Activated naive CD4-positive, alpha-beta T cell treated with anti-CD3 and anti-CD28 coated beads for 36 hours (primary cell): ENCODE measurements around the gene SLC26A1. TPM values are rescaled to one million over a fixed set of nuclear protein-coding genes. Genes with fewer than 3 reads are reported as not detected.

Experiments
- CTCF ChIA-PET: fragments of 350-600 bp; sonication (Branson Sonifier 250); formaldehyde crosslinking; loops from one replicate; lab custom pipeline; 2021; ENCODE audit warnings: antibody characterized with exemption; lab: Charles Lee
- DNase-seq: peaks from one replicate; pipeline ENCODE4 v3.0.0-alpha.2; 2020
- H3K27ac Mint-ChIP-seq: one replicate; pipeline ENCODE4 v1.8.0; 2021; ENCODE audit warnings: mild to moderate bottlenecking, mixed read lengths
- H3K27me3 Mint-ChIP-seq: one replicate; pipeline ENCODE4 v1.8.0; 2021; ENCODE audit warnings: low read depth, mixed read lengths
- H3K36me3 Mint-ChIP-seq: one replicate; pipeline ENCODE4 v1.8.0; 2021; ENCODE audit warnings: low read depth, mixed read lengths
- H3K4me1 Mint-ChIP-seq: one replicate; pipeline ENCODE4 v1.8.0; 2021; ENCODE audit warnings: low read depth, mixed read lengths
- H3K4me3 Mint-ChIP-seq: one replicate; pipeline ENCODE4 v1.8.0; 2021; ENCODE audit warnings: mild to moderate bottlenecking, moderate library complexity, mixed read lengths
- H3K9me3 Mint-ChIP-seq: one replicate; pipeline ENCODE4 v1.8.0; 2021; ENCODE audit warnings: mixed read lengths
- intact Hi-C: fragments of 100-400 bp; cut with micrococcal nuclease; formaldehyde crosslinking; loops from one replicate; pipeline ENCODE4 v1.15.1; 2023
- total RNA-seq, 2 experiments: library from RNA; stranded (reverse); gene quantifications; one replicate each; pipeline ENCODE4 v1.2.3, GENCODE V29; 2021

SLC26A1 gene
- total RNA-seq, 2 experiments from 2014 or later: not detected

GRCh38 chr4:1015179-1015578, 22.0 kb upstream of the SLC26A1 start:
- Mint-ChIP-seq H3K9me3 (no peaks in the 10 kb centered on the region), H3K36me3 (no peaks in the 10 kb centered on the region), H3K4me1 (peaks cover 9% of the 10 kb centered on the region), H3K27ac (no peak overlapping the region), H3K4me3 (no peak overlapping the region), H3K27me3 (no peaks in the 10 kb centered on the region)
- DNase-seq: no peak
- CTCF ChIA-PET: no interaction called here
- intact Hi-C loops: no loop called here

GRCh38 chr4:1014291-1015167, 21.3 kb upstream of the SLC26A1 start:
- no peaks in the 10 kb centered on the region for H3K27me3 Mint-ChIP-seq
- H3K4me1 Mint-ChIP-seq: peaks cover 5% of the 10 kb centered on the region
- no peaks in the 10 kb centered on the region for H3K36me3 Mint-ChIP-seq
- no peaks in the 10 kb centered on the region for H3K9me3 Mint-ChIP-seq
- CTCF ChIA-PET: no interaction called here
- intact Hi-C loops: loop anchor here (5.0 kb wide), 4 partner anchors 233 to 708 kb away; partner anchors contain the start of genes CTBP1, TACC3 and TMEM129
- H3K4me3 Mint-ChIP-seq: no peak overlapping the region
- no peak overlapping the region for H3K27ac Mint-ChIP-seq
- no peak for DNase-seq

GRCh38 chr4:1013225-1014073, 20.2 kb upstream of the SLC26A1 start:
- no peaks in the 10 kb centered on the region for H3K36me3 Mint-ChIP-seq
- peaks cover 7% of the 10 kb centered on the region for H3K27me3 Mint-ChIP-seq
- no peaks in the 10 kb centered on the region for H3K9me3 Mint-ChIP-seq
- H3K27ac Mint-ChIP-seq: no peak overlapping the region
- intact Hi-C loops: loop anchor here (5.0 kb wide), 4 partner anchors 234 to 709 kb away; partner anchors contain the start of genes CTBP1, TACC3 and TMEM129
- DNase-seq: no peak
- H3K4me1 Mint-ChIP-seq: peaks cover 11% of the 10 kb centered on the region
- no peak overlapping the region for H3K4me3 Mint-ChIP-seq
- CTCF ChIA-PET: no interaction called here

- Mint-ChIP-seq H3K27ac (no peak overlapping the region), H3K4me1 (peaks cover 11% of the 10 kb centered on the region), H3K9me3 (no peaks in the 10 kb centered on the region), H3K27me3 (peaks cover 18% of the 10 kb centered on the region), H3K4me3 (peak overlapping the region; percentile 64), H3K36me3 (no peaks in the 10 kb centered on the region)
- DNase-seq: peak; percentile 44
- intact Hi-C loops: loop anchor here (5.0 kb wide), 4 partner anchors 235 to 710 kb away; partner anchors contain the start of genes CTBP1, TACC3 and TMEM129
- CTCF ChIA-PET: no interaction called here
Measured at GRCh38 chr4:1012034-1012739, 19.0 kb upstream of the SLC26A1 start.

- CTCF ChIA-PET: no interaction called here
- Mint-ChIP-seq H3K36me3 (no peaks in the 10 kb centered on the region), H3K9me3 (no peaks in the 10 kb centered on the region), H3K27me3 (peaks cover 23% of the 10 kb centered on the region), H3K27ac (no peak overlapping the region), H3K4me1 (peaks cover 11% of the 10 kb centered on the region), H3K4me3 (no peak overlapping the region)
- intact Hi-C loops: loop anchor here (1.0 to 5.0 kb wide), 6 partner anchors 229 to 711 kb away; partner anchors contain the start of genes CTBP1, TACC3 and TMEM129
- no peak for DNase-seq
Measured at GRCh38 chr4:1011666-1012033, 18.4 kb upstream of the SLC26A1 start.

- Mint-ChIP-seq H3K4me1 (peaks cover 11% of the 10 kb centered on the region), H3K27me3 (peaks cover 26% of the 10 kb centered on the region), H3K36me3 (no peaks in the 10 kb centered on the region), H3K27ac (peak within 1 kb of the TSS; percentile 46), H3K4me3 (peak within 1 kb of the TSS; percentile 73), H3K9me3 (no peaks in the 10 kb centered on the region)
- peak; percentile 95 for DNase-seq
- CTCF ChIA-PET: no interaction called here
- intact Hi-C loops: loop anchor here (1.0 to 5.0 kb wide), 6 partner anchors 229 to 711 kb away; partner anchors contain the start of genes CTBP1, TACC3 and TMEM129
Measured at GRCh38 chr4:1011022-1011665, 17.9 kb upstream of the SLC26A1 start, which contains the start of gene FGFRL1. FGFRL1 (plus strand) TSS chr4:1011626; CDS start chr4:1012486, 860 bp downstream.

- CTCF ChIA-PET: interaction anchor here (0.8 kb wide), 1 partner anchor 46 kb away, joined by 4 read pairs; no protein-coding TSS in a partner anchor
- peak overlapping the region; percentile 73 for H3K4me3 Mint-ChIP-seq
- peak; percentile 87 for DNase-seq
- H3K36me3 Mint-ChIP-seq: no peaks in the 10 kb centered on the region
- intact Hi-C loops: loop anchor here (1.0 to 5.0 kb wide), 8 partner anchors 37 to 712 kb away; partner anchors contain the start of genes CTBP1, DGKQ, MAEA and TACC3
- H3K9me3 Mint-ChIP-seq: no peaks in the 10 kb centered on the region
- H3K27ac Mint-ChIP-seq: peak overlapping the region; percentile 46
- H3K27me3 Mint-ChIP-seq: peaks cover 26% of the 10 kb centered on the region
- H3K4me1 Mint-ChIP-seq: peaks cover 11% of the 10 kb centered on the region
Measured at GRCh38 chr4:1010395-1011021, 17.3 kb upstream of the SLC26A1 start.

- Mint-ChIP-seq H3K27ac (no peak overlapping the region), H3K4me3 (peak overlapping the region; percentile 73), H3K27me3 (peaks cover 27% of the 10 kb centered on the region), H3K4me1 (peaks cover 11% of the 10 kb centered on the region), H3K9me3 (no peaks in the 10 kb centered on the region), H3K36me3 (no peaks in the 10 kb centered on the region)
- CTCF ChIA-PET: interaction anchor here (0.8 kb wide), 1 partner anchor 46 kb away, joined by 4 read pairs; no protein-coding TSS in a partner anchor
- intact Hi-C loops: loop anchor here (1.0 to 5.0 kb wide), 7 partner anchors 36 to 713 kb away; partner anchors contain the start of genes CTBP1, DGKQ, MAEA and PCGF3
- peak; percentile 67 for DNase-seq
Measured at GRCh38 chr4:1009542-1010394, 16.6 kb upstream of the SLC26A1 start.

GRCh38 chr4:1008840-1009541, 15.8 kb upstream of the SLC26A1 start:
- intact Hi-C loops: loop anchor here (1.0 kb wide), 1 partner anchor 304 kb away; the partner anchor contains the start of gene PCGF3
- CTCF ChIA-PET: no interaction called here
- Mint-ChIP-seq H3K4me1 (peaks cover 11% of the 10 kb centered on the region), H3K27ac (no peak overlapping the region), H3K9me3 (no peaks in the 10 kb centered on the region), H3K4me3 (peak overlapping the region; percentile 62), H3K27me3 (peaks cover 34% of the 10 kb centered on the region), H3K36me3 (no peaks in the 10 kb centered on the region)
- DNase-seq: peak; percentile 25

GRCh38 chr4:1006856-1007255, 13.7 kb upstream of the SLC26A1 start:
- H3K9me3 Mint-ChIP-seq: no peaks in the 10 kb centered on the region
- no peak overlapping the region for H3K27ac Mint-ChIP-seq
- intact Hi-C loops: no loop called here
- peaks cover 14% of the 10 kb centered on the region for H3K4me1 Mint-ChIP-seq
- DNase-seq: no peak
- CTCF ChIA-PET: interaction anchor here (1.3 kb wide), 1 partner anchor 265 kb away, joined by 3 read pairs; no protein-coding TSS in a partner anchor
- H3K27me3 Mint-ChIP-seq: peaks cover 42% of the 10 kb centered on the region
- H3K36me3 Mint-ChIP-seq: no peaks in the 10 kb centered on the region
- no peak overlapping the region for H3K4me3 Mint-ChIP-seq
